EL (cell line): ENCODE measurements around the gene CATSPERB.
"Not testable (repeated sequence)": the region's sequence is repeated elsewhere in the genome, so short reads cannot be mapped to it uniquely, and the experiment has no call there.

Source experiments
- DNase-seq: peaks from one replicate; pipeline ENCODE4 v3.0.0-alpha.2; 2016

Gene CATSPERB

DNA sequence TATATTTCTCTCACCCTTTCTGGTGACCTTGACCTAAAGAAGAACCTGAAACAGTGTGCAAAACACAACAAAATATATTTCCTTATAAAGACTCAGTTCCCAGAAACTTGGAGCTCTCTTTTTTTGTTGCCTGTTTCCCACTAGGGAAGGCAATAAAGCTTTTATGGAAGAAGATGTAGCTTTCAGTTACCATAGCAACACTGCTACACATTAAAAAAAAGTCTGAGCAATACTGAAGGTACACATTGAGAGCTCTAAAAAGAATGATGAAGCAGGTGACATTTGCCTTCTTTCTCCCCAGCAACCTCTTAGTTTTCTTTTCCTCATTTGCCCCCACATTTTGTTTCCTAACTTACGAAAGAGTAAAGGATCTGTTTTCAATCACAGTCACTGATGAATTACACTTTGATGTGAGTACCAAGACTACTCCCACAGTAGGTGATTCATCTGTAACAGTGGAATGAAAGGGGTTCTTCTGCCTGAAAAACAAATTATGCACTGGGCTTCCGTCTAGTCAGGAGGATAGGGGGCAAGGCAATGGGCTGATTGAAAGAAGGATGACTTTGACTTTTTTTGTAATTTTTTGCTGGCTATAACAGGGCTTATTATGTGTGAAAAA is 1.1 kb upstream of the CATSPERB start:
- DNase-seq, result no peak

DNA sequence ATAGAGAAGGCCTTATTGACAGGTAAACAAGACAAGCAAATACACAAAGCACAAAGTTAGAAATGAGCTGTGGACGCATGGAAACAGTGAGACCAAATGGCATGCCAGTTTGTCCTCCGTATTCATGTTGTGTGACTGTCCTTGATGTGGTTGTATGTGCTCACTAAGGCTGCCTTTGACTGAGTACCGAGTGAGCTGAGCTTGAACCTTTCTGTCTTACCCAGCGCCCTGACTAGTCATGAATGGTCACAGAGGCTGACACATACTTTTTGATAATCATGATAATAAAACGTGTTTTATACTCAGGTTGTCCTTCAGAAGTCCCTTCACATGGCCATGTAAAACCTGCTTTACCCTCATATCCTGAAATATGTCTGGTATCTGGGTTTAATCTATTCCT is 553 bp upstream of the CATSPERB start:
- DNase-seq, result no peak

DNA sequence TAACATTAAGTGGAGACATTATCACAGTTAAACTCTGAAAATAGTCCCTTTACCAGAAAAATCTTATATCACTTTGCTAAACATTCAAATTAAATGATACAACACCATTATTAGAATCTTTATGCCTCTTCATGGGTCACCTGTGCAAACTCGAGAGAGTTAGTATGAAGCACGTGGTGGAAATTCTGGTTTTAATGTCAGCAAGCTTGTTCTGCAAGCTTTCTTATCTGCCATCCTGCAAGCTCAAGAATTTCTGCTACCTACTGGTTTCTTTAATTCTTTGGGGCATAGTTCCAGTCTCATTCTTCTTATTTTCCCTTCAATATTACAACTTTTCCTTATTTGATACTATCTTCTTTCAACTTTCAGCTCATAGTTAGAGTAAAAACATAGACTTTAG is 868 bp downstream of the CATSPERB start:
- no peak for DNase-seq

DNA sequence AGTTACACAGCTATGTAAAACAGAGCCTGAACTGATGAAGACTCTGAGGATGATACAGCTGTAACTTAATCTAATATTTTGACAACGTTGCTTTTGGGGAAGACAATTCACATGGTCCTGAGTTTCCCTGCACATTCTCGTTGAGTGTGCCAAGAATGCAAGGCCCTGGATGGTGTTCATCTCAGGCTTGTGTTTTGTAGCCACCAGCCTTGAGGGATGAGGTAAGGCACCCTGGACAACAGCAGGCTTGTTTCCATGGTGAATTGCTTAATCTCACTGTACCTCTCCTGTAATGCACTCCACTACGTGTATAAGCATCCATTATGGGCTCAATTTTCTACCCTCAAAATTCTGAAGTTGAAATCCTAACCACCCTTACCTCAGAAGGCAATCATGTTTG is 2.1 kb downstream of the CATSPERB start:
- no peak for DNase-seq

DNA sequence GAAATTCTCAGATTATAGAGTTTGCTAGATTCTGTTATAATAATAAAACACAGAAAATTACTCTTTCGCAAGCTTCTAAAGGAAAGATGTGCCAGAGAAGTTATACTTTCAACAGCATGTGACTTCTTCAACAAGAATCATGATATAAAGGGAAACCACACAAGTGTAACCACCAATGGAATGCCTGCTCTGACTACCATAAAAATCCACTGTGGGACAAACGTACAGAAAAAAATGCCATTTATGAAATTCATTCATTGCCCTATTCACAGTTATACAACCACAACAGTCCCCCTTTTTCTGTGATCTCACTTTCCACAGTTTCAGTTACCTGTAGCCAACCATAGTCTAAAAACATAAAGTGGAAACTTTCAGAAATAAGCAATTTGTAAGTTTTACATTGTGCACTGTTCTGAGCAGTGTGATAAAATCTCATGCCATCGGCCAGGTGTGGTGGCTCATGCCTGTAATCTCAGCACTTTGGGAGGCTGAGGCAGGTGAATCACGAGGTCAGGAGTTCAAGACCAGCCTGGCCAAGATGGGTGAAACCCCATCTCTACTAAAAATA is 3.2 kb downstream of the CATSPERB start:
- no peak for DNase-seq

DNA sequence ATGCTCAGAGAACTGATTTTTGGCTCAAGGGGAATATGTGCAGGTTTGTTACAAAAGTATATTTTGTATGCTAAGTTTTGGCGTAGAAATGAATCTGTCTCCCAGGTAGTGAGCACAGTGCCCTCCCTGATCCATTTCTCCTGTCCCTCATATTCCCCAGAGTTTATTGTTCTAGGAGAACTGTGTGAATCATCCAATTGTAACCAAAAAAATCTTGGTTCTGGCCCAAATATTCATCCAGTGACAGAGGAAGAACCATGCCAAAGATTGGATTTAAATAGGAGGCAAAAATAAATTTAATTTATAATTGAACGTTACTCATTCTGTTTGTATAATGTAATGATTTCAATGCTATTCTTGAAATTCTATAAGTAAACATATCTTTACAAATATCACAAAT is 4.8 kb downstream of the CATSPERB start:
- no peak for DNase-seq

DNA sequence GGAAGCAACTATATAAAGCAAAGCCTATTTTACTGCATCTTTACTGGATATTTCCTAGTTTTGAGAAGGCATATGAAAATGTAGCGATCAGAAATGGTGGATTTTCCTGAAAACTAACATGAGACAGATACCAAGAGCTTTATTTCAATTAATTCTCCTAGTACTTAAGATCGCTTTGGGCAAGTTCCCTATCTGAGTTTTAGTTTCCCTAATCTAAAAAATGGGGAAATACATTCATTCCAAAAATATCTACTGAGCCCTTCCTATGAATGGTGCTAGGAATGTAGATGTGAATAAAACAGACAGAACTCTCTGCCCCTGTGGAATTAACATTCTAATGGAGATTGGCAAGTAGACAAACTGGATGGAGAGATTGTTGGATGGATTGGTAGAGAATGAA is 8.4 kb downstream of the CATSPERB start:
- no peak for DNase-seq

DNA sequence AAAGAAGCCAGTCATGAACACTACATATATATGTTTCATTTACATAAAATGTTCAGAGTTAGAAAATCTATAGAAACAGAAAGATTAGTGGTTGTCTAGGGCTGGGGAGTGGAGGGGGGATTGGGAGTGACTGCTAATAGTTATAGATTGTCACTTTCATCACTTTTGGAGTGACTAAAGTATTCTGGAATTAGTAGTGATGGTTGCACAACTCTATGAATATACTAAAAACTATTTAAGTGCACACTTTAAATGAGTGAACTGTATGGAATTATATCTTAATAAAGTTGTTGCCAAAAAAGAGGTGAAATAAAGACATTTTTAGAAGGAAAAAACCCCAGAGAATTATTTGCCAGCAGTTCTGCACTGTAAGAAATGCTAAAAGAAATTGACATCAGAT is 9.5 kb downstream of the CATSPERB start:
- no peak for DNase-seq

DNA sequence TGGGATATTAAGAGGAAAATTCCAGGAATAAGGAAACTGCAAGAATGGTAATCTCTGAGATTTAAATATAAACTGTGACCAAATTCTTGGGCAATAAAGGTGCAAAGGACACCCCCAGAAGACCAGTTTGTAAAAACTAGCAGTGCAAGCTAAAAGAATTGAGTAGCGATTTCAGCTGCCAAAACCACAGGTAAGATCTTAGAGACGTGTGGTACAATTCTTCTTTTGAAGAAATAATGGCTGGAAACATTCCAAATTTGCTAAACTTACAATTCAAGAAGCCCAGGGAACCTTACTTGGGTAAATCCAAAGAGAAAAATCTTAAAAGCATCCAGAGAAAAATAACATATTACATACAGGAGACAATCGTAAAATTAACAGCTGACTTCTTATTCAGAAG is 12.0 kb downstream of the CATSPERB start:
- no peak for DNase-seq

DNA sequence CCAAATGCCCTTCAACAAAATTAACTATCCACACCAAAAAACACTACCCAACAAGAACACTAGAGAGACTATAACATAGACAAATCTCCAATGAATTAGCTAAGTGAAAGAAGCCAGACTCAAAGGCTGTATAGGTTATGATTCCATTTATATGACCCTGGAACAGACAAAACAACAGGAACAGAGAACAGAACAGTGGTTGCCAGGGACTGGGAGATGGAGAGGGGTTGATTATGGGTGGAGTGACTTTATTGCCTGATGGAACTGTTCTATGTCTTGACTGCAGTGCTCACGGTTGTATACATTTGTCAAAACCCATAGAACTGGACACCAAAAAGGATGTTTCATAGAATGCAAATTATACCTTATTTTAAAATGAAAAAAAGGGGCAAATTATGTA is 14.9 kb downstream of the CATSPERB start:
- no peak for DNase-seq

DNA sequence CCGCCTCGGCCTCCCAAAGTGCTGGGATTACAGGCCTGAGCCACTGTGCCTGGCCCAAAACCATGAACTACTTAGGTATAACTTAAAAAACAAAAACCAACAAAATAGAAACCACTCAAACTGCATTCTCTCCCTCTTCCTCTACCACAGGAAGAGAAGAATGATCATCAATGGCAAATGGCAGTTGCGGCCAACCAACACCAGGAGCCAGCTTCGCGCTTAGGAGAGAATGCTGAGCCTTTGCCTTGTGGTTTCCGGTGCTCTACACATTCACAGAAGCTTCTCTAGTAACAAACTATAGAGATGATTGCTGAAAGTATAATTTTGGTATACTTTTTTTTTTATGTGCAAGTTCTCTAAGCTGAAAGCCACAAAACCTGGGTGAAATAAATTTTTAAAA is 17.1 kb downstream of the CATSPERB start:
- no peak for DNase-seq

DNA sequence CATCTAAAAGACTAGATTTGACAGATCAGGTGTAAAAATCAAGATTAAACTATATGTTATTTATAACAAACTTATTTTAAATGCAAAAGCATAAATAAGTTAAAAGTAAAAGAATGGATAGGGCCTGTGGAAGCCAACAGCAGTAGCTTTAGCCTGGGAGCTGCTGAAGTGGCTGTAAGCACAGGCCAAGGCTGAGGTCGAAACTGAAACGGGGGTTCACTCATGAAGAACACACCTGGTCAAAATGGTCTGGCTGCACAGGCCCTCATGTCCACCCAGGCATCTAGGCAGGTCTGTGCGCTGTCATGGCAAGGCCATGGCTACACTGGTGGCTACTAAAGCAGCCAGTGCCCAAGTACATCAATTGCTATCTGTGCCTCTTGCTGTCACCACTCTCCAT is 23.1 kb downstream of the CATSPERB start:
- DNase-seq, result no peak

DNA sequence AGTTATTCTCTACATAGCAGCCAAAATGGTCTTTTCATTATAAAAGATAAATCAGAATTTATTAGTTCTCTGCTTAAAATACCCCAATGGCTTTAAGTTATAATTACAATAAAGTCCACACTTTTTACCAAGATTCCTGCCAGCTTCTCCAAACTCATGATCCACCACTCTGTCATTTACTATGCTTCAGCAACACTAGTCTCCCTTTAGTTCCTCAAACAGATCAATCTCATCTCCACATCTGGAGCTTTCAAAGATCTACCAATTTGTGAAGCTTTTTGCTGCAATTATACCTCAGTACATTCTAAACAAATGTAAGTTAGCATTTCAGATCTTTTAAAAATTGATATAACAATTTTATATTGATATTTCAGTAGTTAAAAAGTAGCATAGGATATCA is 24.9 kb downstream of the CATSPERB start:
- DNase-seq, result no peak

DNA sequence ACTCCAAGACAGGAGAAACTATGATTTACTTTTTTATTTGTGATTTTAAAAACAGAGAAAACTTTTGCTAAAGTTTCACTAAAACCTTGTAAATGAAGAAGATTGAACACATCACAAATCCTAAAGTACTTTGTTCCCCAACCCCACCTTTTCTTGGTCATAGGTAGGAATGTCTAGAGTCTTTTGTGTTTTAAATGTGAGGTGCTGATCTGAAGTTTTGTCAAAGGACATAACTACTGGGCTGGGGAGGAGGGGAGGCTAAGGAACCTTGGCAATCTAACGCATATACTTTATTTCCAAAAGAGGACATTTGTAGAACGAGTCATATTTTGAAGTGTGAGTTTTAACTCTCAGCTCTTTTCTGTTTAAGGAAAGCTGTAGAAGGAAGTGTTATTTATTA is 37.2 kb downstream of the CATSPERB start:
- no peak for DNase-seq

DNA sequence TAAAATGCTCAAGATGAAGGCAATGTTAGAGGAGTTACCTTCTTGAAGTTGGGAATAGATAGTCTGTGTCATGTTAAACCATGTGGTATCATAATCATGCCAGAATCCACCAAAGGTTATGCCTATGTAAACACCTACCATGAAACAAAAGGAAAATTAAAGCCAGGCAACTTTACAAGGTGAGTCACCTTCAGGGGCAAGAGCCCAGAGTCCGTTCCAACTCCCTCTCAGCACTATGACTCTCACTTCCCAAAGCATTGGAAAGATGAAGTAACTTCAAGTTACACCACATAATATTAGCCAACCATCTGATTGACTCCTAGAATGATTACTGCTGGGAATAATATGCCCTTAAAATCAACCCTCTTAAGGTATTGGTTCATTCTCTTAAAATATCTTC is 38.5 kb downstream of the CATSPERB start:
- no peak for DNase-seq

DNA sequence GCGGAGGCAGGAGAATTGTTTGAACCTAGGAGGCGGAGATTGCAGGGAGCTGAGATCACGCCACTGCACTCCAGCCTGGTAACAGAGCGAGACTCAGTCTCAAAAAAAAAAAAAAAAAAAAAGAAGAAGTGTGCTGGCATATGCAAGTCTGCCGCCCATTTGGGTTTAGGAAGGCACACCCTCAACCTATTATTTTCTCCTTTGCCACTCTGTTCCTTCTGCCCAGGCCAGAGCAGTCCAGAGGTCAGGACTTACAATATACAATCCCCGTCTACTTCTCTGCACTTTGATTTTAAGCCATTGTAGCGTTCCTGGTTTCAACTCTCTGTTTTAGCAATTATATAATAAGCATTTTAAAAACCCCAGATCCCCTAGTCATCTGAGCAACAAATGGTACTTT is 39.8 kb downstream of the CATSPERB start:
- no peak for DNase-seq

DNA sequence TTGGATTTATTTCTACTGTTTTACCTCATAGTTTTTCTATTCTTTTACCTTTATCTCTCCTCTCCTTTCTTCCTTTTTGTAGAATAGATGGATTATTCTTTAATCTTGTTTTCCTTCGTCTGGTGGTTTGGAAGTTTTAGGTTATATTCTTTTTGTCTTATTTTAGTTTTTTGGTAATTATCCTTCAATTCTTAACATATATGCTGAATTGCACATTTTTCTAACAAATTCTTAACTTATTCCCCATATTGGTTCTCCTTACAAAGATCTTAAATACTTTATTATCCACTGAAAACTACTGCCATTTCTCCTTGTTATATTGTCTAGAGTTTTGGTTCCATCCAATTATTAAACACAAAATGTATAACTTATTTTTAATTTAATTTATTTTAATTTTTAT is 42.3 kb downstream of the CATSPERB start:
- no peak for DNase-seq

DNA sequence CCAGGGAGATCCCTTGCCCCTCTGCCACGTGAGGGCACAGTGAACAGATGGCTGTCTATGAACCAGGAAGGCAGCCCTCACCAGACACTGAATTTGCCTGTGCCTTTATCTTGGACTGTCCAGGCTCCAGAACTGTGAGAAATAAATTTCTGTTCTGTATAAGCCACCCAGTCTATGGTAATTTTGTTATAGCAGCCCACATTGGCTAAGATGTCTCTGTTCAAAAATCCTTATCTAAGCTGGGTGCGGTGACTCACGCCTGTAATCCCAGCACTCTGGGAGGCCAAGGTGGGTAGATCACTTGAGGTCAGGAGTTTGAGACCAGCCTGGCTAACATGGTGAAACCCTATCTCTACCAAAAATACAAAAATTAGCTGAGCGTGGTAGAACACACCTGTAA is 44.5 kb downstream of the CATSPERB start:
- not testable (repeated sequence) for DNase-seq

DNA sequence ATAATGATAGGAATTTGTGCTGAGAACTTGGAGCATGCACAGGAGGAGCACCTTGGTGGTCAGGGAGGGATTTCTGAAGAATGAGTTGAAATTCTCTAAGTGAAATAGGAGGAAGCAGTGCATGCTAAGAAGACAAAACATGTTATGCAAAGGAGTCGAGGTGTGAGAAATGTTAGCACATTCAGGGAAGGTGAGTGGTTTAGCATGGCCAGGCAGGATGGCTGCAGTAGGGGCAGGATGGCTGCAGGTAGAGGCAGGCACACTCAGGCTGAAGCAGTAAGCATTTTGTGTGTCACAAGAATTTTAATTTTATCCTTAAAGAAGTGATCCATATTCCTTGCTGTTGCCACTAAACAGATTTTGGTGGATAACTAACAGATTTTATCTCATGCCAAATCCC is 46.3 kb downstream of the CATSPERB start:
- DNase-seq, result no peak

DNA sequence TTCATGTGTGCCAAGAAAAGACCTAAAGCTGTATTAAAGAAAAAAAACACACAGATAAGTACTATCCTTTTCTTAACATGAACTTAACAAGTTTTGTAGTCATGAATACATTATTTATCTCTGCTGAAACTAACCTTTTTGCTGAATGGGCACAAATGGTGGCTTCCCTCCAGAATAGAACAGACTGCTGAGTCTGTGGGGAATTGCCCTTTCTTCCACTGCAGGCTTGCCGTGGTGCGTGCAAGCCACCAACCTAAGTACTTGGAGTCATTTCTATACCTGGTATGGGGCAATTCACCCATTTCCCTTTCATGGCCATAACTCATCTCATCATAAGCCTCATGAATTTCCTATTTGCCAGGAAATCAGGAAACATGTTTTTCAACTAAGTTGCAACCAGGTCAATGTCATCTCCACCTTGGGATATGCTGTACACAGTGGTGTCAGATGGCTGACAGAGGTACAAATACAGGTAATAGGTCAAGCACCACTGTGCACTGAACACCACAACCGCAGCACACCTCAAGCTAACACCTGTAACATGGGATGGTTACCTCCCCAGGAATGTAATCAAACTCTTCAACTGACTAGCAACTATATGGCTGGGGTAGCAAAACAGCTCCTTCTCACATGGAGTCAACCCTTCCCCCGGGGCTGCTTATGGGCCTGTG is 49.9 kb downstream of the CATSPERB start:
- no peak for DNase-seq

DNA sequence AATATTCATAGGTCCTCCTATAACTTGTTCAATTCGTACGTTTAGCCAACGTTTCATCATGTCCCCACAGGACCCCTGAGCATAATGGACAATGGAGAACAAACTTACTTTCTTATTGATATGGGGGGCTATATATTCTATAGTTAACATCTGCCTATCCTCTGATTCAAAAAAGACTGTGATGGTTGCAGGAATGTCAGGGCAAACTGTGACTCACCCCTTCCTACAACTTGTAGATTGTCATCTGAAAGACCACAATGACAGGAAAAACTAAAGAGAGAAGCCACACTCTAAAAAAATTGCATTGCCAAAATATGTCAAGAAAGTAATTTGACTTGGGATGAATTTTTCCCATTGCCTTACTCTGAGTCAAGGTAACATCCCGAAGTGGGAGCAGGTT is 50.8 kb downstream of the CATSPERB start:
- DNase-seq, result no peak

DNA sequence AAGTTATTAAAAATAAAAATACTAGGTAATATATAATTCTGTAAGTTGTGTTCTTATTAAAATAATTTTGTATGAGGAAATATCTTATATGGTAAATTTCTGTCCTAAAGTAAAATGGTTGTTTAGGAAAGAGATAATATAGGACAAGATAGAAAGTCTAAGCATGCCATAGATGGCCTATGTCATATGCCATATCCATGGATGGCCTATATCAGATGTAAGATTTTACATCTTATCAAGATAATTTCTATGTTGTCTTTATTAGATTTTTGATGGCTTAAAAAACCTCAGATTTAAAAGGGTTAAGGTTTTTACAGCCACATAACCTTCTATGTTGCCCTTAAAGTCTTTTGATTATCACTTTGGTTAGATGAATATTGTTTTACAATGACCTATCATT is 52.6 kb downstream of the CATSPERB start:
- DNase-seq, result no peak

DNA sequence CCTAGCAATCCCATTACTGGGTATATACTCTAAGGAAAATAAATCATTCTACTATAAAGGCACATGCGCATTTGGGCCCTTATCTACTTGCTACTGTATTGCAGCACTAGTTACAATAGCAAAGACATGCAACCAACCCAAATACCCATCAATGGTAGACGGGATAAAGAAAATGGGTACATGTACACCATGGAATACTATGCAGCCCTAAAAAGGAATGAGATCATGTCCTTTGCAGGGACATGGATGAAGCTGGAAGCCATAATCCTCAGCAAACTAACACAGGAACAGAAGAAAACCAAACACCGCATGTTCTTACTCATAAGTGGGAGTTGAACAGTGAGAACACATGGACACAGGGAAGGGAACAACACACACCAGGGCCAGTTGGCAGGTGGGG is 54.2 kb downstream of the CATSPERB start:
- not testable (repeated sequence) for DNase-seq

DNA sequence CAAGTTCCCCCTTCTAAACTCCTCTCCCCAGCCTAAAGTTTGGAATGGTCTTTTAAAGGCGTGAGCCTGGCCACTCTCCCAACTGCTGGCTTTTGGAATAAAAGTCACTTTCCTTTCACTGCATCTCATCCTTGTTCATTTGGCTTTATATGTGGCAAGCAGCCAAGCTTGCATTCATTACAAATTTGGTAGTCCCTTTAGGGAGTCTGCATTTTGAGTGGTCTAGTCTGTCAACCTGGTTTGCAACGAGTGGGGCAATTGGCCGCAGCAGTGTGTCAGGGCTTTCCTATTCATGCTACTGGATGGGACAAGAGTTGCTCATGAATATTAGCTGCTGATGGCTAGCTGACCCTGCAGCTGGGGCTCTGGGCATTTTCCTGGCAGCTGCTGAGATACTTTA is 57.0 kb downstream of the CATSPERB start:
- no peak for DNase-seq

DNA sequence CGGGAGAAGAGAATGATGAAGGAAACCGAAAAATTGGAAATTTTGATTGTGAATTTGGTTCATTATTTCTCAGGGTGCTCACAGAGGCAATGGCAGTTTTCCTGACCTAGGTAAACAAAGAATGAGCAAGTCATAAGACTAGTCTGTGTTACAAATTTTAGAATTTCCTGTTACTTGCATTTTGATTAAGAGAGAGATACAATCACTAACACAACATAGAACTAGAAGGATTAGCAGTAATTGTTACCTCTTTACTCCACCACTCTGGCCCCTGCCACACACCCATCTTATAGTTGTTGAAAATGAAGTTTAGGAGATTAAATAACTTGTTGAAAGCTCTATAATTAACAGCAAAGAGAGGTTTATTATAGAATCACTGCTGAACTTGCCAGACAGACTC is 62.0 kb downstream of the CATSPERB start:
- no peak for DNase-seq
